ENCODE data around the gene SELENOM. TPM values are rescaled to one million over a fixed set of nuclear protein-coding genes. Genes with fewer than 3 reads are reported as not detected.

The SELENOM gene
- total and polyA plus RNA-seq, 7 experiments from 2014 or later, result 9.1 to 175 (median 69.9) TPM

- Histone ChIP-seq H3K27ac (ENCODE audit: low read depth, low read length) (no peak overlapping the region), H3K4me1 (ENCODE audit: control insufficient read depth in 2 of 2, insufficient read depth in 2 of 2, low read length in 2 of 2) (peaks cover 8 to 16% of the 10 kb centered on the region in 2 donors), H3K9me3 (ENCODE audit: control insufficient read depth in 2 of 3, low read length in 3 of 3) (no peaks in the 10 kb centered on the region), H3K27me3 (ENCODE audit: control insufficient read depth in 2 of 2, insufficient read depth in 2 of 2, low read length in 2 of 2) (no peaks in the 10 kb centered on the region), H3K4me3 (ENCODE audit: low read length) (no peak overlapping the region), H3K36me3 (ENCODE audit: control insufficient read depth in 2 of 3, insufficient read depth in 3 of 3, low read length in 3 of 3) (peaks cover 0 to 14% (median 0%) of the 10 kb centered on the region in 3 experiments)
- Mint-ChIP-seq H3K4me3 (no peak overlapping the region), H3K27me3 (peaks cover 0 to 3% (median 0%) of the 10 kb centered on the region in 5 donors), H3K27ac (no peak overlapping the region), H3K4me1 (peaks cover 12 to 26% (median 20%) of the 10 kb centered on the region in 7 donors), H3K9me3 (no peaks in the 10 kb centered on the region), H3K36me3 (no peaks in the 10 kb centered on the region)
- DNase-seq (no peak), ATAC-seq (no peak)
- POLR2A ChIA-PET, result interaction anchor here (1.0 kb wide), 1 partner anchor 20 kb away, joined by 3 read pairs; no protein-coding TSS in a partner anchor
- CTCF ChIA-PET, result interaction anchor here (0.5 kb wide), 1 partner anchor 182 kb away, joined by 3 read pairs; no protein-coding TSS in a partner anchor
- intact Hi-C loops (cut with micrococcal nuclease), result loop anchor here (5.0 to 10.0 kb wide), 5 partner anchors 42 to 530 kb away; partner anchors contain the start of genes PIK3IP1 (in 1 of the 2) and RNF185 (in 1 of the 2)
These were observed 2.5 kb downstream of the SELENOM start for GRCh38 chr22:31104869-31105268.

DNA sequence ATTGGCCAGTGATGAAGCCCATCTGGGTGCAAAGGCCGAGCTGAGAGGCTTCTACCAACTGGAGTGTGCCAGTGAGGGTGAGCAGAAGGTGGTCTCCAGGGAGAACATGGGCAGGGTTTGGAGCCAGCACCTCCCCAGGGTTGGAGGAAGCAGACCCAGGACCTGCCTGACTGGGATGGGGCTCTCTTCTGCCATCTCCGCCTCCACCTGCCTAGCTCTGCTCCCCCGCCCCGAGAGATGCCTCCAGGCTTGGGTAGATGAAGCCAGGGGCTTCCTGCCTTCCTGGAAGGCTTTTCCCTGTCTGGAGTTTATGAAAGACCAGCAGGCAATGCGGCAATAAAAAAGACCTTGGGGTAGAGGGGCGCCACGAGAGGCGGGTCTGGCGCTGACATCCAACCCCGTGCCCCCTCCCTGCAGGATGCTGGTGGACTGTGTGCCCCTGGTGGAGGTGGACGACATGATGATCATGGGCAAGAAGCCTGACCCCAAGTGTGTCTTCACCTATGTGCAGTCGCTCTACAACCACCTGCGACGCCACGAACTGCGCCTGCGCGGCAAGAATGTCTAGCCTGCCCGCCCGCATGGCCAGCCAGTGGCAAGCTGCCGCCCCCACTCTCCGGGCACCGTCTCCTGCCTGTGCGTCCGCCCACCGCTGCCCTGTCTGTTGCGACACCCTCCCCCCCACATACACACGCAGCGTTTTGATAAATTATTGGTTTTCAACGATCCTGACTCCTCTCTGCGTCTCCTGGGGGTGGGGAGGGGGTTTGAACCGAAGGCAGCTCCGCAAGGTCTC is 3.3 kb downstream of the SELENOM start:
- Mint-ChIP-seq H3K27me3 (peaks cover 0 to 3% (median 0%) of the 10 kb centered on the region in 5 donors), H3K4me1 (peaks cover 12 to 26% (median 20%) of the 10 kb centered on the region in 7 donors), H3K9me3 (no peaks in the 10 kb centered on the region), H3K27ac (peak overlapping the region in 3 of 9 donors; percentile 11 to 51 (median 39)), H3K4me3 (peak overlapping the region in 1 of 10 donors; percentile 61), H3K36me3 (no peaks in the 10 kb centered on the region)
- CTCF ChIA-PET, result interaction anchor here (0.5 kb wide), 1 partner anchor 181 kb away, joined by 3 read pairs; no protein-coding TSS in a partner anchor
- Histone ChIP-seq H3K9me3 (ENCODE audit: control insufficient read depth in 2 of 3, low read length in 3 of 3) (no peaks in the 10 kb centered on the region), H3K4me1 (ENCODE audit: control insufficient read depth in 2 of 2, insufficient read depth in 2 of 2, low read length in 2 of 2) (peaks cover 8 to 16% of the 10 kb centered on the region in 2 donors), H3K36me3 (ENCODE audit: control insufficient read depth in 2 of 3, insufficient read depth in 3 of 3, low read length in 3 of 3) (peaks cover 0 to 14% (median 0%) of the 10 kb centered on the region in 3 experiments), H3K27me3 (ENCODE audit: control insufficient read depth in 2 of 2, insufficient read depth in 2 of 2, low read length in 2 of 2) (no peaks in the 10 kb centered on the region), H3K27ac (ENCODE audit: low read depth, low read length) (no peak overlapping the region), H3K4me3 (ENCODE audit: low read length) (no peak overlapping the region)
- POLR2A ChIA-PET, result interaction anchor here (1.0 kb wide), 1 partner anchor 19 kb away, joined by 3 read pairs; no protein-coding TSS in a partner anchor
- no peak for DNase-seq
- no peak for ATAC-seq
- intact Hi-C loops (cut with micrococcal nuclease), result loop anchor here in 1 of 2 donors (10.0 kb wide), 1 partner anchor 531 kb away; no protein-coding TSS in a partner anchor

DNA sequence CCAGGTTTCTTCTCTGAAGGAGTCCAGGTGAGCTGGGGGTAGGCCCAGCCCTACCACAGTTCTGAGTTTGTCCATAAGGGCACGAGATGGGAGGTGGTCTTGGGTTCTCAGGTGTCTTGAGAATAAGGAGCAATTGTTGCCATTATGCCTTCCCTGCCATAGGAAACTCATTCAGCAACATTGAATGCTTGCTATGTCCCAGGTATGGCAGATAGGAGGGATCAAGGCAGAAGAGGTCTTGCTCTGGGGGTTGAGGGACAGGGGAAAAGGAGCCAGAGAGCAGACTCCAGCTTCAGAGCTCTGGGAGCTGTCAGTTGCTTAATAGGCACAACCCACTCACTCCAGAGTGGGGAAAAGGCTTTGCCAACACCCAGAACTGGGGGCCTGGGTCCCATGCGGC is 4.3 kb downstream of the SELENOM start:
- intact Hi-C loops (cut with micrococcal nuclease), result loop anchor here in 1 of 2 donors (10.0 kb wide), 1 partner anchor 532 kb away; no protein-coding TSS in a partner anchor
- Histone ChIP-seq H3K27ac (ENCODE audit: low read depth, low read length) (no peak overlapping the region), H3K36me3 (ENCODE audit: control insufficient read depth in 2 of 3, insufficient read depth in 3 of 3, low read length in 3 of 3) (peaks cover 0 to 14% (median 0%) of the 10 kb centered on the region in 3 experiments), H3K27me3 (ENCODE audit: control insufficient read depth in 2 of 2, insufficient read depth in 2 of 2, low read length in 2 of 2) (no peaks in the 10 kb centered on the region), H3K9me3 (ENCODE audit: control insufficient read depth in 2 of 3, low read length in 3 of 3) (no peaks in the 10 kb centered on the region), H3K4me3 (ENCODE audit: low read length) (no peak overlapping the region), H3K4me1 (ENCODE audit: control insufficient read depth in 2 of 2, insufficient read depth in 2 of 2, low read length in 2 of 2) (peaks cover 8 to 16% of the 10 kb centered on the region in 2 donors)
- ChIA-PET CTCF (no interaction called here), POLR2A (no interaction called here)
- Mint-ChIP-seq H3K27ac (peak overlapping the region in 5 of 9 donors; percentile 17 to 43 (median 25)), H3K36me3 (no peaks in the 10 kb centered on the region), H3K4me1 (peaks cover 12 to 25% (median 19%) of the 10 kb centered on the region in 7 donors), H3K4me3 (peak overlapping the region in 1 of 10 donors; percentile 65), H3K27me3 (peaks cover 0 to 3% (median 0%) of the 10 kb centered on the region in 5 donors), H3K9me3 (no peaks in the 10 kb centered on the region)
- DNase-seq (no peak), ATAC-seq (no peak)

DNA sequence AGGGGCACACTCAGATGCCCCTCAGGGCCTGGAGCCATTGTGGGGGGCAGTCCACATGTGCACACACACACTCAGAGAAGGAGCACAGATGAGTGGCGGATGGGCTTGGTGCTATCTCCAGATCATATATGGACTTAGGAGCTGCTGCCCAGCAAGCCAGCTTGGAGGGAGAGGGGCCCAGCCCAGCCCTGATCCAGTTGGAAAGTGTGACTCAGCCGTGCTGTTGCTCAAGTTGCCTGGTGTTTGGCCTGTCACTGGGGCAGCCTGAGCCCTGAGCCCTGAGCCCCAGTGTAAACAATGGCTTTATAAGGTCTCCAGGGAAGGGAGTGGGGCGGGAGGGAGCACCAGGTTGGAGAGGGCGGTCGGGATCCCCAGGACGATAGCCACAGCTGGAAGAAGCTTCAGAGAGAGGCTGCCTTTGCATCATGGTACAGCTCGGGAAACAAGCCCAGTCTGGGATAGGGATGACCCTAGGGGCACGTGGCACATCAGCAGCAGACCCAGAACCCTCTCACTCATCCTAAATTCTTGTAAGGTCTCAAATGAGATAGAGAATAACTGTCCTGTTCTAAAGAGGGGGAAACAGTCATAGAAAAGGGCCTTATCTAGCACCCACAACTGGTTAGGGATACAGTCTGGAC is 4.8 kb downstream of the SELENOM start:
- CTCF ChIA-PET, result interaction anchor here (1.0 kb wide), 1 partner anchor 128 kb away, joined by 3 read pairs; no protein-coding TSS in a partner anchor
- peaks cover 0 to 14% (median 0%) of the 10 kb centered on the region in 3 experiments for H3K36me3 ChIP-seq (ENCODE audit: control insufficient read depth in 2 of 3, insufficient read depth in 3 of 3, low read length in 3 of 3)
- peaks cover 8 to 11% of the 10 kb centered on the region in 2 donors for H3K4me1 ChIP-seq (ENCODE audit: control insufficient read depth in 2 of 2, insufficient read depth in 2 of 2, low read length in 2 of 2)
- ATAC-seq (no peak), DNase-seq (peak in 1 of 9 donors; percentile 7)
- no peak overlapping the region for H3K27ac ChIP-seq (ENCODE audit: low read depth, low read length)
- H3K36me3 Mint-ChIP-seq, result no peaks in the 10 kb centered on the region
- intact Hi-C loops (cut with micrococcal nuclease), result loop anchor here in 1 of 2 donors (10.0 kb wide), 1 partner anchor 532 kb away; no protein-coding TSS in a partner anchor
- H3K9me3 Mint-ChIP-seq, result no peaks in the 10 kb centered on the region
- peak overlapping the region in 4 of 9 donors; percentile 37 to 48 (median 44) for H3K27ac Mint-ChIP-seq
- H3K9me3 ChIP-seq (ENCODE audit: control insufficient read depth in 2 of 3, low read length in 3 of 3), result no peaks in the 10 kb centered on the region
- H3K4me3 Mint-ChIP-seq, result no peak overlapping the region
- H3K4me1 Mint-ChIP-seq, result peaks cover 7 to 20% (median 14%) of the 10 kb centered on the region in 7 donors
- no peak overlapping the region for H3K4me3 ChIP-seq (ENCODE audit: low read length)
- POLR2A ChIA-PET, result interaction anchor here (0.6 to 0.9 kb wide), 2 partner anchors 35 to 181 kb away, joined by 3 to 6 read pairs; no protein-coding TSS in a partner anchor
- H3K27me3 Mint-ChIP-seq, result peaks cover 0 to under 1% (median 0%) of the 10 kb centered on the region in 5 donors
- H3K27me3 ChIP-seq (ENCODE audit: control insufficient read depth in 2 of 2, insufficient read depth in 2 of 2, low read length in 2 of 2), result no peaks in the 10 kb centered on the region

- no peaks in the 10 kb centered on the region for H3K27me3 ChIP-seq (ENCODE audit: control insufficient read depth in 2 of 2, insufficient read depth in 2 of 2, low read length in 2 of 2)
- POLR2A ChIA-PET, result no interaction called here
- H3K4me3 ChIP-seq (ENCODE audit: low read length), result no peak overlapping the region
- no peaks in the 10 kb centered on the region for H3K4me1 ChIP-seq (ENCODE audit: control insufficient read depth in 2 of 2, insufficient read depth in 2 of 2, low read length in 2 of 2)
- no peak for DNase-seq
- peak overlapping the region in 2 of 9 donors; percentile 14 to 21 for H3K27ac Mint-ChIP-seq
- intact Hi-C loops (cut with micrococcal nuclease), result loop anchor here in 1 of 2 donors (10.0 kb wide), 1 partner anchor 534 kb away; no protein-coding TSS in a partner anchor
- peaks cover 0 to 10% (median 0%) of the 10 kb centered on the region in 3 experiments for H3K36me3 ChIP-seq (ENCODE audit: control insufficient read depth in 2 of 3, insufficient read depth in 3 of 3, low read length in 3 of 3)
- no peaks in the 10 kb centered on the region for H3K27me3 Mint-ChIP-seq
- H3K9me3 Mint-ChIP-seq, result no peaks in the 10 kb centered on the region
- CTCF ChIA-PET, result no interaction called here
- H3K9me3 ChIP-seq (ENCODE audit: control insufficient read depth in 2 of 3, low read length in 3 of 3), result no peaks in the 10 kb centered on the region
- no peak overlapping the region for H3K4me3 Mint-ChIP-seq
- H3K4me1 Mint-ChIP-seq, result peaks cover under 1 to 7% (median 5%) of the 10 kb centered on the region in 7 donors
- H3K36me3 Mint-ChIP-seq, result peaks cover 0 to 7% (median 0%) of the 10 kb centered on the region in 5 donors
- no peak overlapping the region for H3K27ac ChIP-seq (ENCODE audit: low read depth, low read length)
- no peak for ATAC-seq
These were observed 6.4 kb downstream of the SELENOM start for GRCh38 chr22:31100762-31101525.

Data from naive thymus-derived CD4-positive, alpha-beta T cell (primary cell).